ENCODE results near the gene CYP2C18. TPM values are rescaled to one million over a fixed set of nuclear protein-coding genes. Genes with fewer than 3 reads are reported as not detected.
"Not testable (repeated sequence)": the region's sequence is repeated elsewhere in the genome, so short reads cannot be mapped to it uniquely, and the experiment has no call there.

Gene CYP2C18
- total RNA-seq, 2 donors from 2014 or later, result not detected

DNA sequence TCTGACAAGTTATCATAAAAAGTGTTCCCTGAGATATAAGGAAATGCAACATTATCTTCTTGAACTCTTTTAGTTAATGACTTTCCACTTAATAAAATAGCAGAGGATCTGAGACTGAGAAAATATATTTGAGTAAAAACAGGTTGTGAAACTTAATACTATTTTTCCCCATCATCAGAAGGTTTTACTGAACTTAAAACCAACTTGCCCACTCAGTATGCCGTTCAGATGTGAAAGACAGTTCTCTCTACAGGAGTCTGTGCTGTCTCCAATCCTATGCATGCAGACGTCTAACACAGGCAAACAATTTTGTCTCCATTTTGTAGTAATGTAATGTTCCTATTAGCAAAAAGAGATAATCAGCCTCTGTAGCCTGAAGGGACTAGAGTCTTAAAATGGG lies 38.2 kb upstream of the CYP2C18 start:
- TF ChIP-seq, protein P1, sequence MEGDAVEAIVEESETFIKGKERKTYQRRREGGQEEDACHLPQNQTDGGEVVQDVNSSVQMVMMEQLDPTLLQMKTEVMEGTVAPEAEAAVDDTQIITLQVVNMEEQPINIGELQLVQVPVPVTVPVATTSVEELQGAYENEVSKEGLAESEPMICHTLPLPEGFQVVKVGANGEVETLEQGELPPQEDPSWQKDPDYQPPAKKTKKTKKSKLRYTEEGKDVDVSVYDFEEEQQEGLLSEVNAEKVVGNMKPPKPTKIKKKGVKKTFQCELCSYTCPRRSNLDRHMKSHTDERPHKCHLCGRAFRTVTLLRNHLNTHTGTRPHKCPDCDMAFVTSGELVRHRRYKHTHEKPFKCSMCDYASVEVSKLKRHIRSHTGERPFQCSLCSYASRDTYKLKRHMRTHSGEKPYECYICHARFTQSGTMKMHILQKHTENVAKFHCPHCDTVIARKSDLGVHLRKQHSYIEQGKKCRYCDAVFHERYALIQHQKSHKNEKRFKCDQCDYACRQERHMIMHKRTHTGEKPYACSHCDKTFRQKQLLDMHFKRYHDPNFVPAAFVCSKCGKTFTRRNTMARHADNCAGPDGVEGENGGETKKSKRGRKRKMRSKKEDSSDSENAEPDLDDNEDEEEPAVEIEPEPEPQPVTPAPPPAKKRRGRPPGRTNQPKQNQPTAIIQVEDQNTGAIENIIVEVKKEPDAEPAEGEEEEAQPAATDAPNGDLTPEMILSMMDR (IDR thresholded peaks at IDR 0.05), result no peak
- H3K27me3 ChIP-seq, result no peaks in the 10 kb centered on the region
- DNase-seq (ENCODE audit: low spot score), result no peak
- H3K27ac ChIP-seq, result no peak overlapping the region
- H3K4me3 ChIP-seq, result no peak overlapping the region
- no peaks in the 10 kb centered on the region for H3K9me3 ChIP-seq
- H3K36me3 ChIP-seq, result no peaks in the 10 kb centered on the region
- no peaks in the 10 kb centered on the region for H3K4me1 ChIP-seq

DNA sequence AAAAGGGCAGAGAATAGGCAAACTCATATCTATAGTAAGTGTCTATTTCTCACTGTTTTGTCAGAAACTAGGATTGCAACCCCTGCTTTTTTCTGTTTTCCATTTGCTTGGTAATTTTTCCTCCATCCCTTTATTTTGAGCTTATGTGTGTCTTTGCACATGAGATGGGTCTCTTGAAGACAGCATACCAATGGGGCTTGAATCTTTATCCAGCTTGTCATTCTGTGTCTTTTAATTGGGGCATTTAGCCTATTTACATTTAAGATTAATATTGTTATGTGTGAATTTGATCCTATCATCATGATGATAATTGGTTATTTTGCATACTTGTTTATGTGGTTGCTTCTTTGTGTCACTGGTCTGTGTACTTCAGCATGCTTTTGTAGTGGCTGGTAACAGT lies 28.3 kb upstream of the CYP2C18 start:
- not testable (repeated sequence) for H3K9me3 ChIP-seq; H3K4me1 ChIP-seq; DNase-seq (ENCODE audit: low spot score); H3K27ac ChIP-seq; H3K36me3 ChIP-seq; H3K4me3 ChIP-seq; H3K27me3 ChIP-seq

DNA sequence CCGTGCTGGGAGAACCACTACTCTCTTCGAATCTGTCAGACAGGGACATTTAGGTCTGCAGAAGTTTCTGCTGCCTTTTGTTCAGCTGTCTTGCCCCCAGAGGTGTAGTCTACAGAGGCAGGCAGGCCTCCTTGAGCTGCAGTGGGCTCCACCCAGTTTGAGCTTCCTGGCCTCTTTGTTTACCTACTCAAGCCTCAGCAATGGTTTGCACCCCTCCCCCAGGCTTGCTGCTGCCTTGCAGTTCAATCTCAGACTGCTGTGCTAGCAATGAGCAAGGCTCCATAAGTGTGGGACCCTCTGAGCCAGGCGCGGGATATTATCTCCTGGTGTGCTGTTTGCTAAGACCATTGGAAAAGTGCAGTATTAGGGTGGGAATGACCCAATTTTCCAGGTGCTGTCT lies 20.5 kb upstream of the CYP2C18 start:
- H3K4me3 ChIP-seq; H3K9me3 ChIP-seq; H3K36me3 ChIP-seq; H3K27me3 ChIP-seq; H3K4me1 ChIP-seq; DNase-seq (ENCODE audit: low spot score); H3K27ac ChIP-seq: not testable (repeated sequence)

DNA sequence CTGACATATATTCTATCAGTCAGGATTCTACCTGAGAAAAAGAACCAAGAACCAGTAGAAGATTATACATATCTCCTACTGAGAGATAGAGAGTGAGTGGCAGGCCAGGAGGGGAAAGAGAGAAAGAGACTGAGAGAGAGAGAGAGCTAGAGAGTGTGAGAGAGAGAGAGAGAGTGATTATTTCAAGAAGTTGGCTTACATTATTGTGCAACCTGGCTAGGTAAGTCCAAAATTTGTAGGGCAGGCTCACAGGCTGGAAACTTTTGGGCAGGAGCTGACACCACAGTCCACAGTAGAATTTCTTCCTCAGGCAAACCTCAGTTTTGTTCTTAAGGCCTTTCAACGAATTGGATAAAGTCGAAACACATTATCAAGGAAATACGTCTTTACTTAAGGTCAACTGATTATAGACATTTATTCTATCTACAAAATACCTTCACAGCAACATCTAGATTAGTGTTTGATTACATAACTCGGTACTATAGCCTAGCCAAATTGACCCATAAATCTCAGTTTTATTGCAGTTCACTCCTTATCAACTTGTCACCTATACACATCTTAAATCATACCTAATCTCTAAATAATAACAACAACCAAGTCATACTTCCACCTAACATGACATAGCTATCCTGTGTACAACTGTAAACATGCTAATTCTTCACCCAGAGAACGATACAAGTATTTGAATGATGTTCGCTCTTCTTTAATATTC lies 17.0 kb upstream of the CYP2C18 start:
- TF ChIP-seq, protein P1 (IDR thresholded peaks at IDR 0.05), result no peak
- no peak overlapping the region for H3K4me3 ChIP-seq
- no peaks in the 10 kb centered on the region for H3K36me3 ChIP-seq
- DNase-seq (ENCODE audit: low spot score), result no peak
- no peaks in the 10 kb centered on the region for H3K27me3 ChIP-seq
- no peaks in the 10 kb centered on the region for H3K9me3 ChIP-seq
- no peaks in the 10 kb centered on the region for H3K4me1 ChIP-seq
- H3K27ac ChIP-seq, result no peak overlapping the region

DNA sequence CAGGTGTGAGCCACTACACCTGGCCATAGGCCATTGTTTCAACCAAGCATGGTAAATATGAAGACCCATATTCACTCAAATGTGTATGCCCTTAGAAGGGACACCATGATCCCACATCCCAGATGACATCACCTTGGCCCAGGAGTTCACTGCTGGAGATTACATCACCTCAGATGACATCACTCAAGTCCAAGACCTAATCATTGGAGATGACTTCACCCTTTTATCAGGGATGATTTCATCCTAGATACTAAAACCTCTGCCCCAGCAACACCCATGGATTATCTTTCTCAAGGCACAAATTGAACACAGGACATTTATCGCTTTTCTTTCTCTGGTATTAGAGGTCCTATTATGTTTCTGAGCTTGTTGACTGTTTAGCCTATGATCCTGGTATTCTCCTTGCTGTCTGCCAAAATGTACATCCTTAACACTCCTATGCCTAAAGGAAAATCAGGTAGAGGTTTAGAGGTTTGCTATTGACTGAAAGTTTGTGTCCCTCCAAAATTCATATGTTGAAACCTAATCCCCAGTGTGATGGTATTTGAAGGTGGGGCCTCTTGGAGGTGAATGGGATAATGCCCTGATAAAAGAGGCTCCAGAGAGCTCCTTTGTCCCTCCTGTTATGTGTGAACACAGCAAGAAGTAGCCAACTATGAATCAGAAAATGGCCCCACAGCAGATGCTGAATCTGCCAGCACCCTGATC lies 9.8 kb upstream of the CYP2C18 start:
- Histone ChIP-seq H3K4me3 (no peak overlapping the region), H3K27me3 (no peaks in the 10 kb centered on the region), H3K9me3 (no peaks in the 10 kb centered on the region), H3K36me3 (no peaks in the 10 kb centered on the region), H3K27ac (no peak overlapping the region), H3K4me1 (no peaks in the 10 kb centered on the region)
- TF ChIP-seq, protein P1 (IDR thresholded peaks at IDR 0.05), result no peak
- no peak for DNase-seq (ENCODE audit: low spot score)

DNA sequence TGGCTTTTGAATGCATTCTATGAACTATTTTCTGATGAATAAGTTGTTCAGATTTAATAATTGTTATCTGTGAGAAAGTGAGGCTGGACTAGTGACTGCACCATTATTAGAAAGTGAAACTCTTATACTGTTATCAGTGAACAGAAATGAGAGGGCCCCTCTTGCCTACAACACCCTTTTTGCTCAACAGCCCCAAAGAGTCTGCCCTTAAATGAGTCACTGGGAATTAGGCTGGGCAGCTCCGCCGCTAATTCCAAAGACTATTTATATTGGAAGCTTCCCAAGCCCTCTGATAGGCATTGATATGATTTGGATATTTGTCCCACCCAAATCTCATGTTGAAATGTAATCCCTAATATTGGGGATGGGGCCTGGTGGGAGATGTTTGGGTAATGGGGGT lies 7.0 kb upstream of the CYP2C18 start:
- DNase-seq (ENCODE audit: low spot score), result no peak
- Histone ChIP-seq H3K36me3 (no peaks in the 10 kb centered on the region), H3K4me1 (no peaks in the 10 kb centered on the region), H3K27ac (no peak overlapping the region), H3K9me3 (no peaks in the 10 kb centered on the region), H3K4me3 (no peak overlapping the region), H3K27me3 (no peaks in the 10 kb centered on the region)
- TF ChIP-seq, protein P1 (IDR thresholded peaks at IDR 0.05), result no peak

DNA sequence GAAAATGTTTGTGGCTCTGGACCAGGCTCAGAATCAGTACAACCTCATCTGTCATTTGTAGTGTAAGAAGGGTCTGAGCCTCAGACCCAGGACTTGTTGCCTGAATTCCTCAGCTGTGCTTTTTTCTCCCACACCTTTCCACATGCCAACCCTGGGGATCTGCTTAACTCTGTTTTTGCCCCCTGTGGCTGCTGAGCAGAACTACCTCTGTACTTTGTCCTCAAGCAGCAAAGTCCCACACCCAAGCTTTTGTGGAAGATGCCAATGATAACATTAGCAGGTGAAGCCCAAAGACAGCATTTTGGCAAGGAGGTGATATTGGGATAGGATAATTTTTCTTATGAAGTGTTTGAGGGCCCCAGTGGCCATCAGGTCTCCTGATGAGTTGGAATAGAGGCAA lies 5.8 kb upstream of the CYP2C18 start:
- H3K27me3 ChIP-seq, result no peaks in the 10 kb centered on the region
- DNase-seq (ENCODE audit: low spot score), result no peak
- no peak overlapping the region for H3K27ac ChIP-seq
- H3K4me3 ChIP-seq, result no peak overlapping the region
- TF ChIP-seq, protein P1 (IDR thresholded peaks at IDR 0.05), result no peak
- H3K4me1 ChIP-seq, result no peaks in the 10 kb centered on the region
- H3K9me3 ChIP-seq, result no peaks in the 10 kb centered on the region
- no peaks in the 10 kb centered on the region for H3K36me3 ChIP-seq
